Measurements from ENCODE around the gene PHC2.

Gene PHC2

DNA sequence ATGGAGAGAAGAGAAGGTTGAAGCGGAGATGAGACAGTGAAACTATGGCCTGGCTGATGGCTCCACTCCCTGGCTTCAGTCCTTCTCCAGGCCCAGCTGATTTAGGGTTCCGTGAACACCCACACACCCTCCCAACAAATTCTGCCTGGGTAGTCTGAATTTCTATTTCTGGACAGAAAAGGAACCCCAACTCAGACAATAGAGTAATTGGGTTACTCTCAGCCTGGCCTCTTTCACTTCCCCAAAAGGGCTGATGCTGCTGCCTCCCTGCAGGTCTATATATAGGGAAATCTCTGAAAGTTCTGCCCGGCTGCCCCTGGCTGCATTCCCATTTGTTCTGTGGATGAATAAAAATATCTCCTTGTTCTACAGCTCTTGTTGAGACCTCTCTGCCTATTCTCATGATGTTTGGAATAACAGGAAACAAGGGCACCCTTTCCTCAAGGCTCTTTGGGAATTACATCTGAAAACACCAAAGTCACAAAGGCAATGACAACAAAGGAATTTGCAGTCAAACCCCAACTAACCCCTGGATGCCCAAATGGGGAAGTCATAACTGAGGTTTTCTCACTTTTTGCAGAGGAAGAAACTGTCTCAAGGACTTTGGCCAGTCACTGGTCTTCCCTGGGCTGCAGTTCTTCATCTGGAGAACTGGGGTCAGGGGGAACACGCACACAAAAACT is 30.2 kb upstream of the PHC2 start:
- Mint-ChIP-seq H3K27ac (no peak overlapping the region), H3K27me3 (peaks cover 3% of the 10 kb centered on the region), H3K4me3 (no peak overlapping the region), H3K4me1 (ENCODE audit: low read depth) (no peaks in the 10 kb centered on the region), H3K9me3 (no peaks in the 10 kb centered on the region), H3K36me3 (ENCODE audit: low read depth) (no peaks in the 10 kb centered on the region)
- DNase-seq: no peak

DNA sequence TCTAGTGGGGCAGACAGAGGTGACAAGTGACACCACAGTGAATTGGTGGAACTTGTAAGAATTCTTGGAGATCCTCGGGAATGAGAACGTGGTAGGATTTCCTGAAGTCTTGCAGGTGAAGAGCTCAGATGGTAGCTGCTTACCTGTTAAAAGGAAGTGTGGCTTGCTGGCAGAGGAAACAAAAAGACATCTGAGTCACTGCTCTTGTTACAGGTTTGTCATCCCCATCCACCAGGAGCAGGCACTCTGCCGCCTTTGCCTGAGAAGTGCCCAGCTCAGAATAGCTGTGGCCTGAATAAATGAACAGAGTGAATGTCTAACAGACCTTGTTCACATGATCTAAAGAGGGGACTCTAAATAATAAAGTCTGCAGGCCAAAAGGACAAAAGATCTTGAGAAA is 29.2 kb upstream of the PHC2 start:
- Mint-ChIP-seq H3K27me3 (peaks cover 3% of the 10 kb centered on the region), H3K36me3 (ENCODE audit: low read depth) (no peaks in the 10 kb centered on the region), H3K9me3 (no peaks in the 10 kb centered on the region), H3K4me3 (no peak overlapping the region), H3K4me1 (ENCODE audit: low read depth) (peaks cover 3% of the 10 kb centered on the region), H3K27ac (no peak overlapping the region)
- no peak for DNase-seq

DNA sequence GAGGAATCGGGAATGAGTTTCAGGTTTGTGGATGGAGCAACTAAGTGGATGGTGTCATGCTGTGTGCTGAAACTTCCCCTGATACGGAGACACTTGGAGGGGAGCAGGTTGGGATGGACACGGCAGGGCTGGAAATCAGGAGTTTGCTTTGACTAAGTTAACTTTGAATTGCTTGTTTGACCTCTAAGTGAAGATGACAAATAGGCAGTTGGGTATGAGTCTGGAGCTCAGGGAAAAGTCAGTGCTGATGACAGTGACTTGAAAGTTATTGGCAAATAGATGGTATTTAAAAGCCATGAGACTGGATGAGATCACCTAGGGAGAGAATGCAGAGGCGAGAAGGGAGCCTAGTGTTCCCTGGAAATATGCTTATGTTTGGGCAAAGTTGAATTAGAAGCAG is 28.8 kb upstream of the PHC2 start:
- Mint-ChIP-seq H3K27me3 (peaks cover 3% of the 10 kb centered on the region), H3K9me3 (no peaks in the 10 kb centered on the region), H3K4me1 (ENCODE audit: low read depth) (peaks cover 3% of the 10 kb centered on the region), H3K36me3 (ENCODE audit: low read depth) (no peaks in the 10 kb centered on the region), H3K27ac (no peak overlapping the region), H3K4me3 (no peak overlapping the region)
- DNase-seq: no peak

DNA sequence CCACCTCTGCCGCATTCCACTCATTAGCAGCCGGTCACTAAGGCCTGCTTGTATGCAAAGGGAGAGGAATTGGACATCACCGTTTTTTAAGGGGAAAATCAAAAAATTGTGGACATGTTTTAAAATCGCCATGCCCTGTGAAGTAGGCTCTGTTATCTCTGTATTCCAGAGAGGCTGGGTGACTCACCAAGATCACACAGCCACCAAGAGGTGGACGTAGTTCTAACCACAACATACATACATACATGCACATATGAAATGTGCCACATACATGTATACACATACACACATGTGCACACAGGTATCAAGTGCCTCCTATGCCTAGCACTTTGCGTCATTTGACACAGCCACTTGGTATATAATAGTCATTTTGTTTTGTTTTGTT is 25.6 kb upstream of the PHC2 start:
- Mint-ChIP-seq H3K27me3 (peaks cover 3% of the 10 kb centered on the region), H3K36me3 (ENCODE audit: low read depth) (no peaks in the 10 kb centered on the region), H3K27ac (no peak overlapping the region), H3K4me3 (no peak overlapping the region), H3K4me1 (ENCODE audit: low read depth) (peaks cover 3% of the 10 kb centered on the region), H3K9me3 (no peaks in the 10 kb centered on the region)
- no peak for DNase-seq

DNA sequence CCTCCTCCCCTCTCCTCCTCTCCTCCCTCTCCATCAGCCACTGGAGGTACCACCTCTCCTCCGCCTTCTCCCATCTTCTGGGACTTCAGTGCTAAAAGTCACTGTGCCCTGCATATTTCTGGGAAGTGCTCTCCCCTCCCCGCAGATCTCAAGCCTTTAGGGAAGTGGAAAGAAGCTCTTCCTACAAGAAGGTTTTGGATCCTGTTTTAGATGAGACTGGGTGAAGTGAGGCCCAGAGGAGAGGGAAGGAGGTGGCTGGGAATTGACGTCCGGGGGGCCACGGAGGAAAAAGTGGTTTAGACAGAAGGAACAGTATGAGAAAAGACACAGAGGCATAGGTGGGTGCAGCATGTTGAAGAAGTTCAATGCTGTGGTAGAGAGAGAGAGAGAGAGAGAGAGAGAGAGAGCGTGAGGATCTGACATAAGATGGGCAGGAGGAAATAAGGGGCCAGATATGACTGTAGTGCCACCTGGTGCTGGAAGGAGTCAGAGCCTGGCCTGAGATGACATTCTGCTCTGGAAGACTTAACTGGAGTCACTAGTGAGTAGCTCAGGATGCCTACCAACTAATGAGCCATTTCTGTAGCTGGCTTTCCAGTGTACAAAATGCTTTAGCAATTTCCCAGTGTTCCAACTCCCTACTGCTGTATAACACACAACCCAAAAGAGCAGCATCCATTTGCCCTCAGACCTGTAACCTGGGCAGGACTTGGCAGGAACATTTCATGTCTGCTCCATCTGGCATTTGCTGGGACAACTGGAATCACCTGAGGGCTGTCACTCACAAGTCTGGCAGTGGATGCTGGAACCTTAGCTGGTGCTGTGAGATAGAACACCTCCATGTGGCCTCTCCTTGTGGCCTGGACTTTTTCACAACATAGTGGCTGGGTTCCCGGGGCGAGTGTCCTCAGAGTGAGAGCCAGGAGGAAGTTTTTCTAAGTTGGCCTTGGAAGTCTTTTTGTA is 24.9 kb upstream of the PHC2 start:
- Mint-ChIP-seq H3K4me1 (ENCODE audit: low read depth) (peaks cover 3% of the 10 kb centered on the region), H3K27me3 (peaks cover 3% of the 10 kb centered on the region), H3K27ac (no peak overlapping the region), H3K4me3 (no peak overlapping the region), H3K9me3 (no peaks in the 10 kb centered on the region), H3K36me3 (ENCODE audit: low read depth) (no peaks in the 10 kb centered on the region)
- no peak for DNase-seq

DNA sequence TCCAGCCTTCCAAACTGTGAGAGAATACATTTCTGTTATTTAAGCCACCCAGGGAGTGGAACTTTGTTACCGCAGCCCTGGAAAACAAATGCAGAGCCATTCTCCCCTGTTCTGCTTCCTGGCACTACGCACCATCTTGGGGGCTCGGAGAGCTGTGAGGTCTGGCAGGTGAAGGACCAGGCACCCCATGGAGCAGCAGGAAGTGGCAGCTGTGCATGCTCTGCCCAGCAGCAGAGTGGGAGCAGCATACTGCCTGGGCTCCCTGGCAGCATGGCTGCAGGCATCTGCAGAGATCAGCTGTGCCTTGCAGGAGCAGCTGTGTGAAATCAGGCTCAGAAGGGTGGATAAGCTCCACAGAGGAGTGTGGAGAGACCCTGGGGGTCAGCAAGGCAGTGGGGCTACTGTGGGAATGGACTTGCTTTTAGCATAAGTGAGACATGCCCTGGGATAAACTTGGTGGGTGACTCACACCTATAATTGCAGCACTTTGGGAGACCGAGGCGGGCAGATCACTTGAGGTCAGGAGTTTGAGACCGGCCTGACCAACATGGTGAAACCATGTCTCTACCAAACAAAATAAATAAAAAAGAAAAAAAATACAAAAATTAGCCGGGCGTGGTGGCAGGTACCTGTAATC is 23.9 kb upstream of the PHC2 start:
- Mint-ChIP-seq H3K27ac (no peak overlapping the region), H3K9me3 (no peaks in the 10 kb centered on the region), H3K4me3 (no peak overlapping the region), H3K36me3 (ENCODE audit: low read depth) (no peaks in the 10 kb centered on the region), H3K4me1 (ENCODE audit: low read depth) (peaks cover 3% of the 10 kb centered on the region), H3K27me3 (peaks cover 3% of the 10 kb centered on the region)
- no peak for DNase-seq

DNA sequence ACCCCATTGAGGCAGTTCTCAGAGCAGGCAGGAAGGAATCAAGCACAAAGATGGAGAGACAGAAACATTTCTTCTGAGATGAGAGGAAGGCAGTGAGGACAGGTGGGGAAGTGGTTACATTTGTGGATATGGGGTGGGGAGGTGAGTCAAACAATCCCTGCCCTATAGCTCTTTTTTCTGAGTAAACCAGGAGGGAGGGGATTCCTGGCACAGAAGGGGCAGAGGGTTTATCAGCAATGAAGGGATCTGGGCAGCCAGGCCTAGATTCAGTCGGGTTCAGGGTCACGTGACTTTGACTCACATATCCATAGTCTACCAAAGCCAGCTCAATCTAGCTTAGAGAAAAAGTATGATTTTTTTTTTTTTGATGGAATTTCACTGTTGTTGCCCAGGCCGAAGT is 15.7 kb upstream of the PHC2 start:
- H3K36me3 Mint-ChIP-seq (ENCODE audit: low read depth): no peaks in the 10 kb centered on the region
- DNase-seq: no peak
- H3K4me3 Mint-ChIP-seq: no peak overlapping the region
- H3K27ac Mint-ChIP-seq: no peak overlapping the region
- peaks cover 30% of the 10 kb centered on the region for H3K27me3 Mint-ChIP-seq
- no peaks in the 10 kb centered on the region for H3K9me3 Mint-ChIP-seq
- H3K4me1 Mint-ChIP-seq (ENCODE audit: low read depth): no peaks in the 10 kb centered on the region

DNA sequence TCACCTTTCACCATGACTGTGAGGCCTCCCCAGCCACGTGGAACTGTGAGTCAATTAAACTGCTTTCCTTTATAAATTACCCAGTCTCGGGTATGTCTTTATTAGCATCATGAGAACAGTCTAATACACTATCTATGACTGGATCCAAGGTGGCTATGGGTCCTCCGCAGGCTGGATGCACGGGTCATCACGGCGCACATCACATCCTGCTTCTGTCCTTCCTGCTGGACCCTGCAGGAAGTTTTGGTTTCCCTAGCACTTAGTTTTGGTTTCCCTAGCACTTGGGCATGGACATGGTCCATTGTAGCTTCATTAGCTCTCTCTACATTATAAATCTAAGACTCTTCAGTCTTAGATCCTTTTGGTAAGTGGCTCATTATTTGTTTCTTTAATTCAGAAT is 14.2 kb upstream of the PHC2 start:
- peaks cover 41% of the 10 kb centered on the region for H3K27me3 Mint-ChIP-seq

DNA sequence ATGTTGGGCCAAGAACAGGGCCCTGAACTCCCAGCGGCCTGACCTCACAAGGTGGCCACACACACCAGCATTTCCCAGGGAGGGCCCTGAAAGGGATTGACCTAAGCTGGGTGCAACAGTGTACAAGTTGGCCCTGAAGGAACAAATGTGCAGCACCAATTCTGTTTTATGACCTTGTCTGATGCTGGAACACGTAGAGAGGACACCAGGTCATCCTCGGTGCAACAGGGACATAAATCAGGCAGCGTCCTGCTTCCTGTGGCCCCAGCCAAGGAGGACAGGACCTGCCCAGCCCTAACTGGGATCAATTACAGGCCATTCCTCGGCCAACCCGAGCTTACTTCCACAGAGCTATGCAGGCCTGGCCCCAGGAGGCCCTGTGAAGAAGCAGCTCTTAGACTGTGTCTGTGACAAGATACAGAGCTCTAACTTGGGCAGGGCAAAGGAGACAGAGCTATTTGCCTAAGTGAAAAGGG is 12.8 kb upstream of the PHC2 start:
- no peak overlapping the region for H3K27ac Mint-ChIP-seq
- H3K4me3 Mint-ChIP-seq: no peak overlapping the region
- H3K9me3 Mint-ChIP-seq: no peaks in the 10 kb centered on the region
- no peaks in the 10 kb centered on the region for H3K4me1 Mint-ChIP-seq (ENCODE audit: low read depth)
- H3K27me3 Mint-ChIP-seq: peaks cover 38% of the 10 kb centered on the region
- DNase-seq: no peak
- H3K36me3 Mint-ChIP-seq (ENCODE audit: low read depth): no peaks in the 10 kb centered on the region

More for the DNA sequence above, 14.2 kb upstream of the PHC2 start:
- H3K4me1 Mint-ChIP-seq (ENCODE audit: low read depth): no peaks in the 10 kb centered on the region
- H3K27ac Mint-ChIP-seq: no peak overlapping the region
- no peak for DNase-seq
- H3K9me3 Mint-ChIP-seq: no peaks in the 10 kb centered on the region
- H3K4me3 Mint-ChIP-seq: no peak overlapping the region
- no peaks in the 10 kb centered on the region for H3K36me3 Mint-ChIP-seq (ENCODE audit: low read depth)

DNA sequence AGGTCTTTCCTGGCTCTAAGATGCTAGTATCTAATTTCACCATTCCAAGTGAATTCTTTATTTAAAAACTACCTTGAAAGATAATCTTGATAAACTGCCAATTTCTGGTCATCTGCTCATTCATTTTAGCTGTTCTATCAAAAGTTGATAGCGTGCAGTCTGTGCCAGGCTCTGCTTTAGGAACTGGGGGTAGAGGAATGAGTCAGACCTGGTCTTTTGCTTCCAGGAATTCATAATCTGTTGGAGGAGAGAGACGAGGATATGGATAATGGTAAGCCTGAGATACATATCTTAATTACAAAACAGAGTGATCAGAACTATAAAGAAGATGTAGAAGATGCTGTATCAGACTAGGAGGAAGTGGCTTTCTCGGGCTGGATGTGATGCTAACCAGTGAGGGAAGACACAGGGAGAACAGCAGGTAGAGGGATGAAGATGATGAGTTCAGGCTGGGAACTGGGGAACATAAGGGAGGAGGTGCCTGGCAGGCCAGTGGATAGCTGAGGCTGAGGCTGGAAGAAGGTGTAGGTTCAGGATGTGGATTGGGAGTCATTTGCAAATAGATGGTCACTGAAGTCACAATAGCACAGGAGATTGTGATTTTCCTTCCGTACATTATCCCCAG is 12.3 kb upstream of the PHC2 start:
- no peak overlapping the region for H3K4me3 Mint-ChIP-seq
- no peak overlapping the region for H3K27ac Mint-ChIP-seq
- H3K4me1 Mint-ChIP-seq (ENCODE audit: low read depth): no peaks in the 10 kb centered on the region
- no peaks in the 10 kb centered on the region for H3K9me3 Mint-ChIP-seq
- H3K36me3 Mint-ChIP-seq (ENCODE audit: low read depth): no peaks in the 10 kb centered on the region
- no peak for DNase-seq
- peaks cover 34% of the 10 kb centered on the region for H3K27me3 Mint-ChIP-seq

DNA sequence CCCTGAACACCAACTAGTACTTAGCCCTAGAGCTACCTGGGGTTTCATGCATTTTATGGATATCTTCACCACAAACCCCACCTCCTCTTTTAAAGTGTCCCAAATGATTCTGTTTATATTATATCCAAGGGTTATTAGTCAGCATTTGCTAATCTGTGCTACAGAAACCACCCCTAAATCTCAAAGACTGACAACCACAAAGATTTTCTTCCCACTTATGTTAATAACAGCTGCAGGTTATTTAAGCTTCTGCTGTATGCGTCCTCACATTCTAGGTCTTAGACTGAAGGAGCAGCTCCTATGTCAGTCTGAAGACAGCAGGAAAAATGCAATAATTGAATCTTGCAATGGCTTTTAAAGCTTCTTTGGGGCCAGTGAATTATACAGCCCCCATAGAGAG is 11.2 kb upstream of the PHC2 start:
- Mint-ChIP-seq H3K27ac (no peak overlapping the region), H3K4me1 (ENCODE audit: low read depth) (no peaks in the 10 kb centered on the region), H3K36me3 (ENCODE audit: low read depth) (no peaks in the 10 kb centered on the region), H3K27me3 (peaks cover 26% of the 10 kb centered on the region), H3K9me3 (no peaks in the 10 kb centered on the region), H3K4me3 (no peak overlapping the region)
- no peak for DNase-seq

DNA sequence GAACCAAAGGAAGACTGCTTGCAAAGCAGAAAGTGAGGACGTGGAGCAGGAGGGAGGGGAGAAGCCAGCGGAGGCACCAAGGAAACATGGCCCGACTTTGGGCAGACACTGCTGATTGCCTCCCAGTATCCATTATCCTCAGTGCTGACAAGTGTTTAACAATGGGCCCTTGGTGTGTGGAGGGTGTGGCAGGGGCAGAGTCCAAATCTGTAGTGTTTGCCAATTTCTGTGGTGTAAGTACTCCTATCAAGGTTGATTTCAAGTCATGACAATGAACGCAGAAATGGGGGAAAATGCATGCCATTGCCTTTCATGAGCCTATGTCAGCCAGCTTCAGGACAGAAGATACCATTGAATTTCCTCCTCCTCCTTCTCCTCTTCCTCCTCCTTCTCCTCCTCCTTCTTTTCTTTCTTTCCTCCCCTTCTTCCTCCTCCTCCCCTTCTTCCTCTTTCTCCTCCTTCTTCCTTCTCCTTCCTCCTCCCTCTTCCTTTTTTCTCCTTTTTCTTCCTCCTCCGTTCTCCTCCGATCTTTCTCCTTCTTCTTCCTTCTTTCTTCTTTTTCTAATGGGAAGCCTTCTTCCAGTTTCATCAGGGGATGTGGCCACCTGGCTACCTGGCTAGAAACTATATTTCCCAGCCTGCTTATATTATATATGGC is 10.3 kb upstream of the PHC2 start:
- H3K27me3 Mint-ChIP-seq: peaks cover 22% of the 10 kb centered on the region
- DNase-seq: no peak
- no peaks in the 10 kb centered on the region for H3K9me3 Mint-ChIP-seq
- no peaks in the 10 kb centered on the region for H3K36me3 Mint-ChIP-seq (ENCODE audit: low read depth)
- no peak overlapping the region for H3K4me3 Mint-ChIP-seq
- H3K27ac Mint-ChIP-seq: no peak overlapping the region
- no peaks in the 10 kb centered on the region for H3K4me1 Mint-ChIP-seq (ENCODE audit: low read depth)

DNA sequence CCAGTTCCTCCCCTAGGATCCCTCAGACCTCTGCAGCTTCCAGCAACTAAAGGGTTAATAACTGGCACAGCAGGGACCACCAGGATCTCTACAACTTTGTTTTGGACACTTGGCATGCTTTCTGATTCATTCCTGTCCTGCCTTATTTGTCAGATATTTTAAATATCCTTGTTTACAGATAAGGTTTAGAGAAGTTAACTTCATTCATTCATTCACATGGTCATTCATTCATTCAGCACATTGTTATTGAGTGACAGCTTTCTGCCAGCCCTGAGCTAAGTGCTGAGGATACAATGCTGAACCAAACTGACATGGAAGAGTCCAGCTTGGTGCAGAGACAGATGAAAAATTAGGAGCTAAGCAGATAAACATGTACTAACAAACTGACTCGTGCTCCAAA is 8.8 kb upstream of the PHC2 start:
- Mint-ChIP-seq H3K27ac (no peak overlapping the region), H3K4me3 (no peak overlapping the region), H3K9me3 (no peaks in the 10 kb centered on the region)

More for the DNA sequence above, 8.8 kb upstream of the PHC2 start:
- DNase-seq: no peak
- Mint-ChIP-seq H3K27me3 (peaks cover 18% of the 10 kb centered on the region), H3K4me1 (ENCODE audit: low read depth) (no peaks in the 10 kb centered on the region), H3K36me3 (ENCODE audit: low read depth) (no peaks in the 10 kb centered on the region)

All from activated T-cell treated with anti-CD3 and anti-CD28 coated beads, Interleukin-2, amount 50 U/mL, for 24 hours (primary cell).